Activated naive CD4-positive, alpha-beta T cell treated with anti-CD3 and anti-CD28 coated beads, Interleukin-2, amount 50 U/mL, for 24 hours (primary cell): ENCODE data around the gene FAM53B.
"Not testable (repeated sequence)": the region's sequence is repeated elsewhere in the genome, so short reads cannot be mapped to it uniquely, and the experiment has no call there.

Source experiments
- H3K27ac Mint-ChIP-seq: one replicate; pipeline ENCODE4 v1.8.0; 2021; ENCODE audit warnings: mild to moderate bottlenecking, mixed read lengths
- H3K27me3 Mint-ChIP-seq: one replicate; pipeline ENCODE4 v1.8.0; 2021; ENCODE audit warnings: mixed read lengths
- H3K36me3 Mint-ChIP-seq: one replicate; pipeline ENCODE4 v1.8.0; 2021; ENCODE audit warnings: mixed read lengths
- H3K4me1 Mint-ChIP-seq: one replicate; pipeline ENCODE4 v1.8.0; 2021; ENCODE audit warnings: mixed read lengths
- H3K4me3 Mint-ChIP-seq: one replicate; pipeline ENCODE4 v1.8.0; 2021; ENCODE audit warnings: mild to moderate bottlenecking, mixed read lengths
- H3K9me3 Mint-ChIP-seq: one replicate; pipeline ENCODE4 v1.8.0; 2021; ENCODE audit warnings: mixed read lengths

Gene FAM53B

GRCh38 chr10:124590216-124591122 lies 153.7 kb downstream of the FAM53B start:
- Mint-ChIP-seq H3K27ac (no peak overlapping the region), H3K36me3 (peaks cover 10% of the 10 kb centered on the region), H3K9me3 (no peaks in the 10 kb centered on the region), H3K4me1 (peaks cover under 1% of the 10 kb centered on the region), H3K4me3 (no peak overlapping the region), H3K27me3 (no peaks in the 10 kb centered on the region)

DNA sequence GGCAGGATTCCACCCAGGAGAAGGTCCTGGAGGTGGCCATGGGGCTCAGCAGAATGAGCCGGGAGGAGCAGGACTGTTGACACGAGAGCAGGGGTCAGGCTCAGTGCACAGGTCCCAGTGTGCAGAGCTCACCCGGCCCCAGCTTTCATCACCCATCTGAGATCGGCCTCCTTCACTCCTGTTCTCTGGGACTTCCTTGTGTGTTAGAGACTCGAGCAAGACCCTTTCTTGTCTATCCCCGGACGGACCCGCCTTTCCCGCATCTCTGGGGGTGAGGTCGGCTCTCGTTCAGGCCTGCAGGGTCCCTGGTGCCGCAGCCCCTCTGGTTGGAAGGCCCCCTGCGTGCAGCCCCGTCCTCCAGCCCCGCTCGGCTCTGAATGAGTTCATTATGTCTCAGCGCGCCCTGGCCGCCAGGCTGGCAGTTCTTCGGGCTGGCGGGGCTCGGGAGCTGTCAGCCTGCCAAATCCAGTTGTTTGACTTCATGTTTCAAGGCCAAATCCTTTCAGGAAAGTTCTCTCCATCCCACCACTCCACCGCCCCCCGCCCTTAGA lies 154.6 kb downstream of the FAM53B start:
- Mint-ChIP-seq H3K4me3 (no peak overlapping the region), H3K27ac (no peak overlapping the region)

GRCh38 chr10:124588736-124589490 lies 155.3 kb downstream of the FAM53B start:
- no peaks in the 10 kb centered on the region for H3K9me3 Mint-ChIP-seq
- peaks cover 10% of the 10 kb centered on the region for H3K36me3 Mint-ChIP-seq
- H3K27me3 Mint-ChIP-seq, result no peaks in the 10 kb centered on the region
- no peaks in the 10 kb centered on the region for H3K4me1 Mint-ChIP-seq
- no peak overlapping the region for H3K4me3 Mint-ChIP-seq
- H3K27ac Mint-ChIP-seq, result no peak overlapping the region

More for the DNA sequence above, 154.6 kb downstream of the FAM53B start:
- Mint-ChIP-seq H3K4me1 (no peaks in the 10 kb centered on the region), H3K27me3 (no peaks in the 10 kb centered on the region), H3K36me3 (peaks cover 10% of the 10 kb centered on the region), H3K9me3 (no peaks in the 10 kb centered on the region)

GRCh38 chr10:124588341-124588735 lies 155.8 kb downstream of the FAM53B start:
- H3K27ac Mint-ChIP-seq, H3K9me3 Mint-ChIP-seq, H3K4me1 Mint-ChIP-seq, H3K27me3 Mint-ChIP-seq, H3K4me3 Mint-ChIP-seq: not testable (repeated sequence)
- peaks cover 11% of the 10 kb centered on the region for H3K36me3 Mint-ChIP-seq

DNA sequence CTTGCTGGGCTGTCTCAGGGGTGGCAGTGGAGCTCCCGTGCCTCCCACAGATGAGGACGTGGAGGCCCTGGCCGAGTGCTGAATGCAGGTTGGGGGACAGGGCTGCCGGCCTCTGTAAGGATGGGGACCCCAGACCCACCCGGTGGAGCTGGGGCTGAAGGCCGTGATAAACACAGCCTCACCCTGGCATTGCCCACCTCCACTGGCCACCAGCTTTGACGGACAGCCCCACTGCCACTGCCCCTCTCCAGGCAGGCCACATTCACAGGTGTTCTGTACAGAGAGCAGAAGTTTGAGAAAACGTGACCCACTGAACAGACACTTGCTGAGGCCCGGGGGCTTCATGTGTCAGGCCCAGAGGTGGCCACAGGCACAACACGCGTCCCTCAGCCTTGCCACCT lies 156.4 kb downstream of the FAM53B start:
- H3K27me3 Mint-ChIP-seq, result no peaks in the 10 kb centered on the region
- H3K4me3 Mint-ChIP-seq, result no peak overlapping the region
- no peak overlapping the region for H3K27ac Mint-ChIP-seq
- H3K9me3 Mint-ChIP-seq, result no peaks in the 10 kb centered on the region
- H3K4me1 Mint-ChIP-seq, result no peaks in the 10 kb centered on the region
- peaks cover 12% of the 10 kb centered on the region for H3K36me3 Mint-ChIP-seq

DNA sequence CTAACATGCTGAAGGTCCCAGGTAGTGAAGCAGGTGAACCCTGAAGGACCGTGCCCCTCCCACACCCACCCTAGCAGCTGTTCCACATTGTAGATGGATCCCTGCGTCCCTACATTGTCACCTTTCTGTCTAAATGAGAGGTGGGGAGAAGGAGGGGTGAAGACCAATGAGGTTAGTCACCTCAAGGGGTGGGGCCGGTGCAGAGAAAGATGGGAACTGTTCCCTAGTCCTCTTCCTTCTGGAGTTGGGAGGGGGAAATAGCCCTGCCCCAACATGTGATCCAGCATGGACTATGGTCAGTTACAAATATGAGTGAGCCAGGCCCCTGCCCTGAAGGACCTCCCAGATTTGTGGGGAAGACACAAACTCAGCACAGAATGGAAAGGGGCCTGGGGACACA lies 158.0 kb downstream of the FAM53B start:
- peaks cover 7% of the 10 kb centered on the region for H3K36me3 Mint-ChIP-seq
- no peaks in the 10 kb centered on the region for H3K27me3 Mint-ChIP-seq
- H3K27ac Mint-ChIP-seq, result no peak overlapping the region
- H3K9me3 Mint-ChIP-seq, result no peaks in the 10 kb centered on the region
- no peaks in the 10 kb centered on the region for H3K4me1 Mint-ChIP-seq
- H3K4me3 Mint-ChIP-seq, result no peak overlapping the region

DNA sequence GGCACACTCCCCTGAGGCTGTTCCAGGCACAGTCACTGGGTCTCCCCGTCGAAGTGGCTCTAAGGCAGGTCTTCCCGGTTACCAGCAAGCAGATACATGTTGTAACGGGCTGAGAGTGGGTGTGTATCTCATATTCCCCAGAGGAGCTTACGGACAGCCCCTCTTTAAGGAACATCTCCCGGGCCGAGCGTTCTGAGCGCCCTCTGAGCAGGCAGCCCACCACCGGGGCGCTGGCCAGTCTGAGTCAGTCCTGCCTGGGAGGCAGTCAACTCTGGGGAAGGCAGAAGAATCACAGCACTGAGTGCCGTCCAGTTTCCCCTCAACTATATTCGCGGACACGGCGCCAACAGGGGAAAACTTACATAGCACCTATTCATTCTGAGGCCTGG lies 165.2 kb downstream of the FAM53B start:
- H3K27me3 Mint-ChIP-seq, result no peaks in the 10 kb centered on the region
- peaks cover 8% of the 10 kb centered on the region for H3K36me3 Mint-ChIP-seq
- H3K4me3 Mint-ChIP-seq, result no peak overlapping the region
- no peaks in the 10 kb centered on the region for H3K4me1 Mint-ChIP-seq
- H3K9me3 Mint-ChIP-seq, result no peaks in the 10 kb centered on the region
- H3K27ac Mint-ChIP-seq, result no peak overlapping the region

- Mint-ChIP-seq H3K4me1 (no peaks in the 10 kb centered on the region), H3K9me3 (no peaks in the 10 kb centered on the region), H3K27me3 (no peaks in the 10 kb centered on the region), H3K4me3 (no peak overlapping the region), H3K36me3 (peaks cover 8% of the 10 kb centered on the region), H3K27ac (no peak overlapping the region)
These were observed 165.8 kb downstream of the FAM53B start for GRCh38 chr10:124578231-124579010.

DNA sequence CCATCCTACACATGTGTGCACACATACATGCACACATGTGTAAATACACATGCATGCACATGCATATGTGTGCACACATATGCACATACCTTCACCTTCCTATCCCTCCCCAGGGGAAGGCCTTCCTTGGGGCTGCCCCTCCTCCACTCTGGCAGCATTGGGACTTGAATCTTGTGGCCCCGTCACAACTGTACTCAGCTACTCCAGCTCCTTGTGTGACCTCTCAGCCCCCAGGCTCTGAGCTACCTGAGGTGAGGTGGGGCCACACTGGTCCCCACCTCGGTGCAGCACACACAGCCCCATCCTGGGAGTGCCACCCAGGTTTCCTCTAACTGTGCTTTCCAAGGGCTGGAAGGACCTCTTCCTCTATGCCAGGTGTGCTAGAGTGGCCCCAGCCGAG lies 166.5 kb downstream of the FAM53B start:
- Mint-ChIP-seq H3K27ac (no peak overlapping the region), H3K36me3 (peaks cover 5% of the 10 kb centered on the region), H3K9me3 (no peaks in the 10 kb centered on the region), H3K4me3 (no peak overlapping the region), H3K27me3 (no peaks in the 10 kb centered on the region), H3K4me1 (no peaks in the 10 kb centered on the region)

DNA sequence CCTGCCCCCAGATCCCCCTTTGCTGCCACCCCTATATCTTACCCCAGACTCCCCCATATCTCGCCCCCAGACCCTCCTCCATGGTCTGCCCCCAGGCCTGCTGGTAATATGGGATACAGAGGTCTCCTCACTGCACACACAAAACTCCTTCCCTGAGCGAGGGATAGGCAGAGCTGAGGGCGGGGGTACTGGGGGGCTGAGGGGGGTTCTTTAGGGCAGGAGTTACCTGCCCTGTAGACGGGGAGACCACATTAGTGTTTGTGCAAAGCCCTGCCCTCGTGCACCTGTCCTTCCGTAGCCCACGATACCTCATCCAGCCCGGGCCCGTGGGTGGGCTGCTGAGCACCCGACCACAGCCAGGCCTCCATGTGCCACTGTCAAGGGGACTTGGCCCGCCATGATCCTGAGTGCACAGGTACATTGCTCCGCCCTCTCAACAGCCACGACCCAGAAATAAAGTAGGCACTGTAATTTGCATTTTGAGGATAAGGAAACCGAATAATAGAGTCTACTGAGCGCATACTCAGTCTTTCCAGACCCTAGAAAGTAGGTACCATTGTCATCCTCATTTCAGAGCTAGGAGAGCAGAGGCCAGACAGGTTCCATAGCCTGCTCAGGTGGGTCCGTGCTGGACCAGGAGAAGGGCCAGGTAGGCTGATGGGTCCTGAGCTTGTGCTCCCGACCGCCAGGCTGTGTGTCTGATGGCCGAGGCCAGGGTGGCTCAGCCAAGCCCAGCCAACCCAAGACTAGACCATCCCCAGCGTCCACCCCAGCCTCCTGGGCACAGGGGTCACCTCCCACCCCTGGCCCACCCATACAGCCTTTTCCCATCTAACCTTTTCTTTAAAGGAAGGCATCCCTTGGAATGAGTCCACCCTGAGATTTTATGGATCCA lies 167.4 kb downstream of the FAM53B start:
- H3K27me3 Mint-ChIP-seq, result no peaks in the 10 kb centered on the region
- H3K27ac Mint-ChIP-seq, result no peak overlapping the region
- H3K4me3 Mint-ChIP-seq, result no peak overlapping the region
- no peaks in the 10 kb centered on the region for H3K9me3 Mint-ChIP-seq
- H3K36me3 Mint-ChIP-seq, result peaks cover 5% of the 10 kb centered on the region
- H3K4me1 Mint-ChIP-seq, result no peaks in the 10 kb centered on the region

- Mint-ChIP-seq H3K4me1 (no peaks in the 10 kb centered on the region), H3K9me3 (no peaks in the 10 kb centered on the region), H3K27ac (no peak overlapping the region), H3K36me3 (peaks cover 4% of the 10 kb centered on the region), H3K27me3 (no peaks in the 10 kb centered on the region), H3K4me3 (no peak overlapping the region)
These were observed 168.8 kb downstream of the FAM53B start for GRCh38 chr10:124575107-124576035.

- Mint-ChIP-seq H3K27me3 (no peaks in the 10 kb centered on the region), H3K4me3 (no peak overlapping the region), H3K9me3 (no peaks in the 10 kb centered on the region), H3K27ac (no peak overlapping the region), H3K36me3 (no peaks in the 10 kb centered on the region), H3K4me1 (no peaks in the 10 kb centered on the region)
These were observed 169.6 kb downstream of the FAM53B start for GRCh38 chr10:124574456-124575070.

DNA sequence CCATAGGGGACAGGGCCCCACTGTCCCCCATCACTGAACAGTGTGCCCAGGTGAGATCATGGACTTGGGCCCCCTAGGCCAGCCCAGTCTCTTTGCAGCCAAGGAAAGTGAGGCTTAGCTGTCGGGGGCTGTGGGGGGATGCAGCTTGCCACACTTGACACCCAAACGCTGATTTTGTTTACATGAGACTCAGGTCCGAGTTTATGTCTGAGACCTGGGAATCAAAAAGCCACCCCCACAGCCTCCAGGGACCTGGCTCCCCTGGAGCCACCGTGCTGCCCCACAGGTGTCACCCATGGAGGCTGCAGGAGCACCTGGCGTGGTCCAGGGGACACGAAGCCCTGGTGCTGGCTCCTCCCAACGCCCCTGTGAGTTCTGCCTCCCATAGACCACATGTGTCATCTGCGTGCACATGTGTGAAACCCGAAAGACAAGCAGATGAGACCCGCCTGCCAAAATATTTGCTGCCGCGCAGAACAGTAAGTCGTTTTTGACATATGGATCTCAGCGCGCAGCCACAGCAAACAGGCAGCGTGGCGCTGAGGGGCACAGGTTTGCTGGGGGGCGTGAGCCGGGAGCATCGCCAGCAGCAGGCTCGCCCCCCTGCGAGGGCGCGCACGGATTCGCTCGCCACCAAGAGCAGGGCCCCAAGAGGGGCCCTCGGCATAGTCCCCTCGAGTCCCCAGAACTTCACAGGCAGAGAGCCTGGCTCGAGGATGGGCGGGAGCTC lies 170.3 kb downstream of the FAM53B start:
- Mint-ChIP-seq H3K27ac (no peak overlapping the region), H3K4me3 (no peak overlapping the region), H3K9me3 (no peaks in the 10 kb centered on the region), H3K27me3 (no peaks in the 10 kb centered on the region), H3K4me1 (no peaks in the 10 kb centered on the region), H3K36me3 (no peaks in the 10 kb centered on the region)
